Naive thymus-derived CD4-positive, alpha-beta T cell (primary cell): Measurements from ENCODE around the gene C7. TPM values are rescaled to one million over a fixed set of nuclear protein-coding genes. Genes with fewer than 3 reads are reported as not detected.

Experiments used
- ATAC-seq: fragments of 150-1000 bp; cut with Tn5 transposase; 2 replicates; pipeline ENCODE4 v1.10.0; 2021; ENCODE audit warnings: mild to moderate bottlenecking, moderate library complexity
- CTCF ChIA-PET: fragments of 350-600 bp; sonication (Branson Sonifier 250); formaldehyde crosslinking; loops from one replicate; lab custom pipeline; 2021; ENCODE audit warnings: antibody characterized with exemption; lab: Charles Lee
- POLR2A ChIA-PET: fragments of 350-600 bp; sonication (Branson Sonifier 250); formaldehyde crosslinking; loops from one replicate; lab custom pipeline; 2021; ENCODE audit warnings: antibody characterized with exemption, inconsistent platforms; lab: Charles Lee
- DNase-seq, 9 donors: peaks; one replicate each; pipeline versions ENCODE4 v3.0.0 to v3.0.0-alpha.2; 2020 to 2022; ENCODE audit warnings: mixed read lengths in 1 of 9
- H3K27ac ChIP-seq: one replicate; pipeline ENCODE4 v1.7.0; 2013; ENCODE audit warnings: mild to moderate bottlenecking, low read depth, low read length, moderate library complexity
- H3K27me3 ChIP-seq, 2 donors: one replicate each; pipeline ENCODE4 v1.7.0; 2013; ENCODE audit warnings: low read length in 2 of 2, mild to moderate bottlenecking in 2 of 2, moderate library complexity in 2 of 2; ENCODE audit not compliant: control insufficient read depth in 2 of 2, insufficient read depth in 2 of 2
- H3K36me3 ChIP-seq, 3 experiments: 1 replicate in 2 of 3; 2 replicates in 1 of 3; pipeline ENCODE4 v1.7.0; 2013; ENCODE audit warnings: low read length in 3 of 3, mild to moderate bottlenecking in 3 of 3, moderate library complexity in 1 of 3; ENCODE audit not compliant: insufficient read depth in 3 of 3, control insufficient read depth in 2 of 3
- H3K4me1 ChIP-seq, 2 donors: one replicate each; pipeline ENCODE4 v1.7.0; 2013; ENCODE audit warnings: low read length in 2 of 2, mild to moderate bottlenecking in 2 of 2, moderate library complexity in 1 of 2; ENCODE audit not compliant: control insufficient read depth in 2 of 2, insufficient read depth in 2 of 2
- H3K4me3 ChIP-seq: 2 replicates; pipeline ENCODE4 v1.7.0; 2013; ENCODE audit warnings: mild to moderate bottlenecking, low read length
- H3K9me3 ChIP-seq, 3 experiments: 1 replicate in 2 of 3; 2 replicates in 1 of 3; pipeline ENCODE4 v1.7.0; 2013; ENCODE audit warnings: low read length in 3 of 3; ENCODE audit not compliant: control insufficient read depth in 2 of 3
- H3K27ac Mint-ChIP-seq, 9 donors: one replicate each; pipeline ENCODE4 v1.8.0; 2020 to 2022; ENCODE audit warnings: mixed read lengths in 9 of 9, mild to moderate bottlenecking in 8 of 9, moderate library complexity in 5 of 9, inconsistent platforms in 2 of 9
- H3K27me3 Mint-ChIP-seq, 5 donors: one replicate each; pipeline ENCODE4 v1.8.0; 2021 to 2022; ENCODE audit warnings: mixed read lengths in 5 of 5, mild to moderate bottlenecking in 1 of 5
- H3K36me3 Mint-ChIP-seq, 5 donors: one replicate each; pipeline ENCODE4 v1.8.0; 2020 to 2022; ENCODE audit warnings: mixed read lengths in 5 of 5, mild to moderate bottlenecking in 3 of 5, inconsistent platforms in 1 of 5
- H3K4me1 Mint-ChIP-seq, 7 donors: one replicate each; pipeline ENCODE4 v1.8.0; 2020 to 2022; ENCODE audit warnings: mixed read lengths in 7 of 7, mild to moderate bottlenecking in 3 of 7, inconsistent platforms in 1 of 7
- H3K4me3 Mint-ChIP-seq, 10 donors: one replicate each; pipeline ENCODE4 v1.8.0; 2020 to 2022; ENCODE audit warnings: mild to moderate bottlenecking in 10 of 10, mixed read lengths in 10 of 10, moderate library complexity in 6 of 10, inconsistent platforms in 2 of 10
- H3K9me3 Mint-ChIP-seq, 11 donors: one replicate each; pipeline ENCODE4 v1.8.0; 2020 to 2022; ENCODE audit warnings: mixed read lengths in 11 of 11, mild to moderate bottlenecking in 4 of 11, inconsistent platforms in 1 of 11, moderate library complexity in 1 of 11
- intact Hi-C, 2 donors: fragments of 100-400 bp; cut with micrococcal nuclease; formaldehyde crosslinking; loops; one replicate each; pipeline ENCODE4 v1.15.1; 2023
- polyA plus RNA-seq, 2 donors: library from polyadenylated mRNA; unstranded; fragments of 300-500 nt; fragmentation: Illumina TruSeq; gene quantifications; one replicate each; pipeline ENCODE4 v1.2.3, GENCODE V29; 2021
- total RNA-seq, 6 experiments: library from RNA in 5 of 6; stranded (reverse) in 5 of 6; gene quantifications; 1 replicate in 5 of 6; 2 replicates in 1 of 6; pipeline ENCODE4 v1.2.3 and lab custom pipeline; 2021 to 2026

C7 gene
- total and polyA plus RNA-seq, 7 experiments from 2014 or later, result not detected

DNA sequence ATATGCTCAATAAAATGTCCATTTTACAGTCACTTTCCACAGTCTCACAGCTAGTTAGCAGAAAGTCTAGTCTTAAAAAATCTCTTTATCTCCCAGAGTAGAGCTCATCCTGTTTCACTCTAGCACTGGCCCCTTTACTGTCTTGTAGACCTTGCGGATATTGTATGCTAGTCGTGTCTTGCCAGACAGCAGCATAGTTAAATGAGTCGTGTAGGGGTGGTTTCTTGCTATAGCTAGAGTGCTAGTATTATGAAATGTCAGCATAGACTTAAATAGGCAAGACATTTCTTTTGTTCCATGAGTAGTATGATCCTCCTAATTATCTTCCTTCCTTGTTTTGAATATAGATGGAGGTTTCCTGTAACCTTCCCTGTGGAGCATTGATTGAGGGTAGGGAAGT, 77.4 kb downstream of the C7 start:
- Histone ChIP-seq H3K4me1 (no peaks in the 10 kb centered on the region), H3K36me3 (no peaks in the 10 kb centered on the region), H3K27me3 (no peaks in the 10 kb centered on the region), H3K4me3 (no peak overlapping the region), H3K27ac (no peak overlapping the region), H3K9me3 (no peaks in the 10 kb centered on the region)
- Mint-ChIP-seq H3K27me3 (peaks cover 0 to 37% (median 9%) of the 10 kb centered on the region in 5 donors), H3K27ac (no peak overlapping the region), H3K36me3 (no peaks in the 10 kb centered on the region), H3K9me3 (peaks cover 0 to 15% (median 3%) of the 10 kb centered on the region in 11 donors), H3K4me3 (no peak overlapping the region), H3K4me1 (no peaks in the 10 kb centered on the region)
- ChIA-PET POLR2A (no interaction called here), CTCF (no interaction called here)
- DNase-seq, result no peak
- ATAC-seq, result no peak
- intact Hi-C loops, result no loop called here

DNA sequence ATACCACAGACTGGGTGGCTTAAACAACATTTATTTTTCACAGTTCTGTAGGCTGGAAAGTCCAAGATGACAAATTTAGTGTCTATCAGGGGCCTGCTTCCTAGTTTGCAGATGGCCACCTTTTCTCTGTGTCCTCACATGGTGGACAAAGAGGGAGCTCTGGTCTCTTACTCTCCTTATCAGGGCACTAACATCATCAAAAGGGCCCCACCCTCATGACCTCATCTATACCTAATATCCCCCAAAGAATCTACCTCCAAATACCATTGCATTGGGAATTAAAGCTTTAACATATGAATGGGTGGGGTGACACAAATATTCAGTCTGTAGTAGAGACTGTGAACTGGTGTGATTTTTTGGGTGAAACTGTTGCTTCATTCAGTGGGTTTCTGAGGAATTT, 78.1 kb downstream of the C7 start:
- Histone ChIP-seq H3K27me3 (no peaks in the 10 kb centered on the region), H3K4me3 (no peak overlapping the region), H3K4me1 (no peaks in the 10 kb centered on the region), H3K9me3 (no peaks in the 10 kb centered on the region), H3K27ac (no peak overlapping the region), H3K36me3 (no peaks in the 10 kb centered on the region)
- H3K9me3 Mint-ChIP-seq, result peaks cover 0 to 15% (median 3%) of the 10 kb centered on the region in 11 donors
- H3K4me3 Mint-ChIP-seq, result no peak overlapping the region
- H3K27ac Mint-ChIP-seq, result no peak overlapping the region
- POLR2A ChIA-PET, result no interaction called here
- no peak for DNase-seq
- intact Hi-C loops, result no loop called here
- peaks cover 0 to 35% (median 9%) of the 10 kb centered on the region in 5 donors for H3K27me3 Mint-ChIP-seq
- no peaks in the 10 kb centered on the region for H3K36me3 Mint-ChIP-seq
- no peak for ATAC-seq
- no peaks in the 10 kb centered on the region for H3K4me1 Mint-ChIP-seq
- CTCF ChIA-PET, result interaction anchor here (0.9 kb wide), 1 partner anchor 8 kb away, joined by 4 read pairs; no protein-coding TSS in a partner anchor

DNA sequence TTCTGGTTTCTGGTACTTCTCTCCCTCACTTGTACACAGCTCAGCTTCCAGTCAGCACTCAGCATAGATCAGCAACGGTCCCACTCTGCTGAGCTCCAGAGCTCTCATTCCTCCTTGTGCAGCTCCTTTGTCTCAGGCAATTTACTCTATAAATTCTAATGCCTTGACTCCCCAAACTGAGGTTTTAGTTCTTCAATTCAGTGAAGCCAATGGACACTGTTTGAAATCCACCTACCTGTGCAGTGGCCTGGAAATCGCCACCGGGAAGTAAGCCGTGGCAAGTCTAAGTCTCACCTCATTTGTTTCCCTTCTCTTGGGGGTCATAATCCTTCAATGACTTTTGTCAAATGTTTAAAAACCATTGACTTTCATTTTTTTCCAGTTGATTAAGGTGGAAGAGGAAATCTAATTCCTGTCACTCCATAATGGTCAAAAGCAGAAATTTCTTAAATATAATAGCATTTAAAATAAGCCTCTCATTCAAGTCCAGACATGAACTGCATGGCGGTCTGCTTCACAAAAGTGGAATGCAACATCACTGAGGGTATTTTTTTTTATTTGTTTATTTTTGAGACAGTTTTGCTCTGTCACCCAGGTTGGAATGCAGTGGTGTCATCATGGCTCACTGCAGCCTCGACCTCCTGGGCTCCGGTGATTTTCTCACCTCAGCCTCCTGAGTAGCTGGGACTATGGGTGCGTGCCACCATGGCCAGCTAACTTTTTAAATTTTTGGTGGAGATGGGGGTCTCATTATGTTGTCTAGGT, 79.6 kb downstream of the C7 start:
- no peaks in the 10 kb centered on the region for H3K27me3 ChIP-seq
- intact Hi-C loops, result no loop called here
- Mint-ChIP-seq H3K27ac (no peak overlapping the region), H3K4me1 (no peaks in the 10 kb centered on the region), H3K9me3 (peaks cover 0 to 15% (median 3%) of the 10 kb centered on the region in 11 donors), H3K27me3 (peaks cover 0 to 22% (median 0%) of the 10 kb centered on the region in 5 donors), H3K4me3 (no peak overlapping the region), H3K36me3 (no peaks in the 10 kb centered on the region)
- H3K9me3 ChIP-seq, result no peaks in the 10 kb centered on the region
- CTCF ChIA-PET, result no interaction called here
- no peaks in the 10 kb centered on the region for H3K4me1 ChIP-seq
- no peak overlapping the region for H3K27ac ChIP-seq
- DNase-seq, result no peak
- H3K4me3 ChIP-seq, result no peak overlapping the region
- POLR2A ChIA-PET, result no interaction called here
- ATAC-seq, result no peak
- no peaks in the 10 kb centered on the region for H3K36me3 ChIP-seq

DNA sequence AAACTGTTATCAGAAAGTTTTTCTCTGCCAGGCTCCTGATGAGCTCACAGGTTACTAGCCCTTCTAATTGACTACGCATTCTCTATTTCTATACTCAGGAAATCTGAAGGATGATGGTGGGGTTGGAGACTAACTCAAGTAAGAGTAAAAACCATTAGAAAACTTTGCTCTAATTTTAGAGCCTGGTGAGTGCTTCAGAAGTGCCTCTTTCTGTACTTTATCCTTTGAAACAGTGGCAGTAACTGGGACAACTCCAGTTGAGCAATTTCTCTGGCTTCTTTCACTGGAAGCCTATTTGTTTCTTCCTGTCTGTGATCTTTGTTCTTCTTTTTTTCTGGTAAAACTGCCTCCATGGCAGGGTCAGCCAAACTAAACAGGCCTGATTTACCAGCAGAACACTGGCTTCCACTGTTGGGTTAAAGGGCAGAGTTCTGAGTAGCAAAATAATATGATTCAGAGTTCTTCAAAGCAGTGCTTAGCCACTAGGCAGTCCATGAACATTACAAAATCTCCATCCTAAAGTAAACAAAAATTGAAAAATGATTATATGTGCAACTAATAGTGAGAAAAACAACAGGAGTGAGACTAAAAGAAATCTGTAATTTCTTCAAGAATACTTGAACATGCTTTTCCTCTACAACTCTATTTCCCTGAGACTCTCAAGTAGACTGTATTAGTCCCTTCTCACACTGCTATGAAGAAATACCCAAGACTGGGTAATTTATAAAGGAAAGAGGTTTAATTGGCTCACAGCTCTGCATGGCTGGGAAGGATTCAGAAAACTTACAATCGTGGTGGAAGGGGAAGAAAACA, 82.1 kb downstream of the C7 start:
- H3K4me3 ChIP-seq, result no peak overlapping the region
- DNase-seq, result no peak
- CTCF ChIA-PET, result no interaction called here

GRCh38 chr5:40991981-40992559, 82.8 kb downstream of the C7 start:
- Histone ChIP-seq H3K9me3 (no peaks in the 10 kb centered on the region), H3K27ac (no peak overlapping the region), H3K36me3 (no peaks in the 10 kb centered on the region), H3K27me3 (no peaks in the 10 kb centered on the region), H3K4me1 (no peaks in the 10 kb centered on the region), H3K4me3 (no peak overlapping the region)
- no peaks in the 10 kb centered on the region for H3K4me1 Mint-ChIP-seq
- no peak for DNase-seq
- POLR2A ChIA-PET, result no interaction called here
- H3K4me3 Mint-ChIP-seq, result no peak overlapping the region
- intact Hi-C loops, result no loop called here
- CTCF ChIA-PET, result no interaction called here
- ATAC-seq, result no peak
- peaks cover 0 to 12% (median 0%) of the 10 kb centered on the region in 5 donors for H3K27me3 Mint-ChIP-seq
- no peaks in the 10 kb centered on the region for H3K36me3 Mint-ChIP-seq
- H3K27ac Mint-ChIP-seq, result no peak overlapping the region
- peaks cover 0 to 8% (median 3%) of the 10 kb centered on the region in 11 donors for H3K9me3 Mint-ChIP-seq

More for the DNA sequence above, 82.1 kb downstream of the C7 start:
- Mint-ChIP-seq H3K4me3 (no peak overlapping the region), H3K27ac (no peak overlapping the region), H3K9me3 (peaks cover 0 to 15% (median 3%) of the 10 kb centered on the region in 11 donors), H3K36me3 (no peaks in the 10 kb centered on the region), H3K4me1 (no peaks in the 10 kb centered on the region), H3K27me3 (peaks cover 0 to 12% (median 0%) of the 10 kb centered on the region in 5 donors)
- Histone ChIP-seq H3K9me3 (no peaks in the 10 kb centered on the region), H3K27me3 (no peaks in the 10 kb centered on the region), H3K36me3 (no peaks in the 10 kb centered on the region), H3K4me1 (no peaks in the 10 kb centered on the region), H3K27ac (no peak overlapping the region)
- ATAC-seq, result no peak
- POLR2A ChIA-PET, result no interaction called here
- intact Hi-C loops, result no loop called here

DNA sequence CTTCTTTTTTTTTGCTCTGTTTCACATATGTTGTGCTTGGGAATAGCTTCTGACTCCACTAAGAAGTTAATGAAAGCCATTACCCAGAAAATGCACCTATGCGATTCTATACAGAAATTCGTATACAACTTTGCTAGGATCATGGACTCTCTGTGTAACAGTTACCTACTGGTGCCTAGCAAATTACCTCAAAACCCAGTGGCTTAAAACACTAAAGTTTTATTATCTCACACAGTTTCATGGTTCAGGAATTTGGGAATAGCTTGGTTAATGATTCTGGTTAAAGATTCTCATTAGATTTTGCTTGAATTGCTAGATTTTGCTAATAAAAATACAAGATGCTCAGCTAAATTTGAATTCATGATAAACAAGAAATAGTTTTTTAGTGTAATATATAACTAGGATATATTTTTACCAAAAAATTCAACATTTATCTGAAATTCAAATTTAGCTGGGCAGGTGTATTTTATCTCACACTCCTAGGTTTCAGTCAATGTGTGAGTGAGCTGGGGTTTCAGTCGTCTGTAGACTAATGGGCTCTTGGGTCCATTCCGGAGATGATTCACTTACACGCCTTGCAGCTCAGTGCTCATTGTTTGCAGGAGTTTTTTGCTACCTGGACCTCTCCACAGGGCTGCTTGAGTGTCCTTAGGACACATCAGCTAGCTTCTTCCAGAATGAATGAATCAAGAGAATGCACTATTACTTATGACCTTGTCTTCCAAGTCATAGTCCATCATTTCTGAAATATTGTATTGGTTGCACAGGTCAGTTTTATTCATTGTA, 86.7 kb downstream of the C7 start:
- CTCF ChIA-PET, result interaction anchor here (0.6 kb wide), 1 partner anchor 1887 kb away, joined by 3 read pairs; no protein-coding TSS in a partner anchor
- H3K4me1 Mint-ChIP-seq, result no peaks in the 10 kb centered on the region
- DNase-seq (no peak), ATAC-seq (no peak)
- no peaks in the 10 kb centered on the region for H3K36me3 Mint-ChIP-seq
- peaks cover 0 to 3% (median 0%) of the 10 kb centered on the region in 11 donors for H3K9me3 Mint-ChIP-seq
- no peak overlapping the region for H3K27ac ChIP-seq
- no peaks in the 10 kb centered on the region for H3K36me3 ChIP-seq
- H3K4me3 Mint-ChIP-seq, result no peak overlapping the region
- intact Hi-C loops, result no loop called here
- H3K27me3 ChIP-seq, result no peaks in the 10 kb centered on the region
- no peaks in the 10 kb centered on the region for H3K4me1 ChIP-seq
- H3K27ac Mint-ChIP-seq, result no peak overlapping the region
- H3K27me3 Mint-ChIP-seq, result peaks cover 0 to 13% (median 8%) of the 10 kb centered on the region in 5 donors
- H3K4me3 ChIP-seq, result no peak overlapping the region
- POLR2A ChIA-PET, result no interaction called here
- no peaks in the 10 kb centered on the region for H3K9me3 ChIP-seq
